ENCODE measurements around the gene PMPCA.

PMPCA gene

DNA sequence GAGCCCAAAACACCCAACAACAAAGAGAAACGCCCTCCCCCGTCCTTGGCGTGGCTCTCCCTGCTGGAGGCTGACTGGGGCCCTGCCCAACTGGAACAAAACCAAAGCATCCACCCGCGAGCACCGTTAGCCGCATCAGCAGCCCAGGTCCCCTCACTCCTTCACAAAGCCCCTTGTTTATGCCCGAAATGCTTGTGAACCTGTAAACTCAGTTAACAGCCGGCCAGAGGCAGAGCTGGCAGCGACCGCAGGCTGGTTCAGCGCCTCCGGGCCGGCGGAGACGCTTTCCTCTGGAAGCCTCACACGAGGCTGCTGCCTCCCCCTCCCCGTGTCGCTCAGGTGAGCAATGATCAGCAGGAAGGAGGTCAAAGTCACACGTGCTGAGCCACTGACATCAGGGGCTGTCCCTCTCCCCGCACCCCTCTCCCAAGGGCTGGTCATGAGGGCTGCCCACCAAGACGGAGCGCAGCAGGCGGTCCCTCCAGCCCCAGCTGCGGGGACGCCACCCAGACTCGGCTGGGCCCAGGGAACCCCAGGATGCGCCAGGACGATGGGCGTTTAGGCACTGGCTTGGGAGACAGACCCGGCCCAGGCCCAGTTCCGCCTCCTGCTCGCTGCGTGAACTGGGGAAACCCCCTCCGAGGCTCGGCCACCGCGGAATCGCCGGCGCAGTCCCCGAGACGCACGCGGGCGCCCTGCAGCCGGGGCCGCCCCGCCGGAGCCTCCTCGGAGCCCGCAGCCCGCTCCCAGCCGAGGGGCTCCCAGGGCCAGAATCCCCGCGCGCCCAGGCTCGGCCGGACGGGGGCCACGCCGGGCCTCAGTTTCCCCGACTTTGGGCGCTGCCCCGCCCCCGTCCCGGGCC is 11.1 kb upstream of the PMPCA start:
- Histone ChIP-seq H3K9me3 (ENCODE audit: insufficient read depth, low read depth, low read length) (no peaks in the 10 kb centered on the region), H3K9ac (ENCODE audit: low read depth, low read length, poor library complexity, severe bottlenecking) (peak overlapping the region; percentile 75), H3K36me3 (ENCODE audit: insufficient read depth, low read length) (peaks cover 23% of the 10 kb centered on the region; the same call in 1 of the 2 replicates), H3F3A (ENCODE audit: low read depth) (0 out of 2 replicates have a peak, but pooled peaks cover 2% of the 10 kb centered on the region), H3K4me3 (ENCODE audit: low read length, poor library complexity, severe bottlenecking) (peak overlapping the region; percentile 90), H3K9me2 (replicated peaks; ENCODE audit: low read depth, low read length) (no peaks in the 10 kb centered on the region), H3K4me2 (ENCODE audit: low read depth, low read length, poor library complexity, severe bottlenecking) (peak overlapping the region; percentile 85), H3K4me1 (ENCODE audit: insufficient read depth, low read length, poor library complexity, severe bottlenecking) (peaks cover 32% of the 10 kb centered on the region), H3K27me3 (ENCODE audit: insufficient read depth, low read length, poor library complexity, severe bottlenecking) (no peaks in the 10 kb centered on the region), H3K79me2 (ENCODE audit: insufficient read depth, low read length) (peaks cover 30% of the 10 kb centered on the region), H4K20me1 (ENCODE audit: insufficient read depth, low read length, poor library complexity, severe bottlenecking) (peaks cover 21% of the 10 kb centered on the region), H2AFZ (ENCODE audit: low read length) (peak overlapping the region; percentile 79; the same call in 1 of the 2 replicates)
- TF ChIP-seq EZH2phosphoT487 (IDR thresholded peaks at IDR 0.05; ENCODE audit: borderline replicate concordance), result no peak
- TF ChIP-seq, protein P1, sequence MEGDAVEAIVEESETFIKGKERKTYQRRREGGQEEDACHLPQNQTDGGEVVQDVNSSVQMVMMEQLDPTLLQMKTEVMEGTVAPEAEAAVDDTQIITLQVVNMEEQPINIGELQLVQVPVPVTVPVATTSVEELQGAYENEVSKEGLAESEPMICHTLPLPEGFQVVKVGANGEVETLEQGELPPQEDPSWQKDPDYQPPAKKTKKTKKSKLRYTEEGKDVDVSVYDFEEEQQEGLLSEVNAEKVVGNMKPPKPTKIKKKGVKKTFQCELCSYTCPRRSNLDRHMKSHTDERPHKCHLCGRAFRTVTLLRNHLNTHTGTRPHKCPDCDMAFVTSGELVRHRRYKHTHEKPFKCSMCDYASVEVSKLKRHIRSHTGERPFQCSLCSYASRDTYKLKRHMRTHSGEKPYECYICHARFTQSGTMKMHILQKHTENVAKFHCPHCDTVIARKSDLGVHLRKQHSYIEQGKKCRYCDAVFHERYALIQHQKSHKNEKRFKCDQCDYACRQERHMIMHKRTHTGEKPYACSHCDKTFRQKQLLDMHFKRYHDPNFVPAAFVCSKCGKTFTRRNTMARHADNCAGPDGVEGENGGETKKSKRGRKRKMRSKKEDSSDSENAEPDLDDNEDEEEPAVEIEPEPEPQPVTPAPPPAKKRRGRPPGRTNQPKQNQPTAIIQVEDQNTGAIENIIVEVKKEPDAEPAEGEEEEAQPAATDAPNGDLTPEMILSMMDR (conservative IDR thresholded peaks at IDR 0.05; ENCODE audit: low read length), result no peak

GRCh38 chr9:136400038-136400834 is 10.2 kb upstream of the PMPCA start, which contains the start of gene SNAPC4:
Gene SNAPC4 (minus strand): TSS chr9:136400170. CDS start chr9:136398428, 1,742 bp downstream.
- H3K9ac ChIP-seq (ENCODE audit: low read depth, low read length, poor library complexity, severe bottlenecking), result peak within 1 kb of the TSS; percentile 75
- H3F3A ChIP-seq (ENCODE audit: low read depth), result 0 out of 2 replicates have a peak, but pooled peaks cover 4% of the 10 kb centered on the region
- H3K36me3 ChIP-seq (ENCODE audit: insufficient read depth, low read length), result peaks cover 15% of the 10 kb centered on the region; the same call in 1 of the 2 replicates
- H4K20me1 ChIP-seq (ENCODE audit: insufficient read depth, low read length, poor library complexity, severe bottlenecking), result peaks cover 21% of the 10 kb centered on the region
- H3K27me3 ChIP-seq (ENCODE audit: insufficient read depth, low read length, poor library complexity, severe bottlenecking), result no peaks in the 10 kb centered on the region
- H3K79me2 ChIP-seq (ENCODE audit: insufficient read depth, low read length), result peaks cover 30% of the 10 kb centered on the region
- peak within 1 kb of the TSS; percentile 85 for H3K4me2 ChIP-seq (ENCODE audit: low read depth, low read length, poor library complexity, severe bottlenecking)
- peak within 1 kb of the TSS; percentile 90 for H3K4me3 ChIP-seq (ENCODE audit: low read length, poor library complexity, severe bottlenecking)
- no peaks in the 10 kb centered on the region for H3K9me2 ChIP-seq (replicated peaks; ENCODE audit: low read depth, low read length)
- no peak for TF ChIP-seq EZH2phosphoT487 (IDR thresholded peaks at IDR 0.05; ENCODE audit: borderline replicate concordance)
- TF ChIP-seq, protein P1 (conservative IDR thresholded peaks at IDR 0.05; ENCODE audit: low read length), result peak; percentile 78
- peak within 1 kb of the TSS; percentile 79 for H2AFZ ChIP-seq (ENCODE audit: low read length)
- H3K4me1 ChIP-seq (ENCODE audit: insufficient read depth, low read length, poor library complexity, severe bottlenecking), result peaks cover 40% of the 10 kb centered on the region
- no peaks in the 10 kb centered on the region for H3K9me3 ChIP-seq (ENCODE audit: insufficient read depth, low read depth, low read length)

GRCh38 chr9:136401173-136401922 is 9.1 kb upstream of the PMPCA start:
- Histone ChIP-seq H3K4me1 (ENCODE audit: insufficient read depth, low read length, poor library complexity, severe bottlenecking) (peaks cover 47% of the 10 kb centered on the region), H3K36me3 (ENCODE audit: insufficient read depth, low read length) (peaks cover 3% of the 10 kb centered on the region; the same call in 1 of the 2 replicates)

More at GRCh38 chr9:136401173-136401922, 9.1 kb upstream of the PMPCA start:
- TF ChIP-seq, protein P1 (conservative IDR thresholded peaks at IDR 0.05; ENCODE audit: low read length), result no peak
- TF ChIP-seq EZH2phosphoT487 (IDR thresholded peaks at IDR 0.05; ENCODE audit: borderline replicate concordance), result no peak
- Histone ChIP-seq H2AFZ (ENCODE audit: low read length) (no peak overlapping the region), H3K9me2 (replicated peaks; ENCODE audit: low read depth, low read length) (no peaks in the 10 kb centered on the region), H4K20me1 (ENCODE audit: insufficient read depth, low read length, poor library complexity, severe bottlenecking) (peaks cover 21% of the 10 kb centered on the region), H3K4me2 (ENCODE audit: low read depth, low read length, poor library complexity, severe bottlenecking) (no peak overlapping the region), H3K9ac (ENCODE audit: low read depth, low read length, poor library complexity, severe bottlenecking) (peak overlapping the region; percentile 75), H3K79me2 (ENCODE audit: insufficient read depth, low read length) (peaks cover 30% of the 10 kb centered on the region), H3K27me3 (ENCODE audit: insufficient read depth, low read length, poor library complexity, severe bottlenecking) (no peaks in the 10 kb centered on the region), H3F3A (ENCODE audit: low read depth) (0 out of 2 replicates have a peak, but pooled peaks cover 4% of the 10 kb centered on the region), H3K9me3 (ENCODE audit: insufficient read depth, low read depth, low read length) (no peaks in the 10 kb centered on the region), H3K4me3 (ENCODE audit: low read length, poor library complexity, severe bottlenecking) (no peak overlapping the region)

Data from Loucy (cell line).